Hepatocyte (in vitro differentiated cells): ENCODE results near the gene MROH2A.

Experiments used
- EZH2 ChIP-seq: fragments of 200-600 bp; sonication (generic); IDR thresholded peaks from 2 replicates; pipeline ENCODE4 v1.6.1; 2016; ENCODE audit warnings: antibody characterized with exemption, mild to moderate bottlenecking, borderline replicate concordance
- EZH2phosphoT487 ChIP-seq: fragments of 200-600 bp; sonication (generic); IDR thresholded peaks from one replicate; pipeline ENCODE4 v1.6.1; 2018; ENCODE audit warnings: antibody characterized with exemption, mild to moderate bottlenecking, low read depth, moderate library complexity; ENCODE audit not compliant: unreplicated experiment, severe bottlenecking
- TF ChIP-seq, protein P1 (sequence below): fragments of 200-600 bp; sonication (generic); IDR thresholded peaks from 2 replicates; pipeline ENCODE4 v1.5.1; 2016; ENCODE audit warnings: antibody characterized with exemption, mild to moderate bottlenecking; ENCODE audit not compliant: poor library complexity

DNA sequence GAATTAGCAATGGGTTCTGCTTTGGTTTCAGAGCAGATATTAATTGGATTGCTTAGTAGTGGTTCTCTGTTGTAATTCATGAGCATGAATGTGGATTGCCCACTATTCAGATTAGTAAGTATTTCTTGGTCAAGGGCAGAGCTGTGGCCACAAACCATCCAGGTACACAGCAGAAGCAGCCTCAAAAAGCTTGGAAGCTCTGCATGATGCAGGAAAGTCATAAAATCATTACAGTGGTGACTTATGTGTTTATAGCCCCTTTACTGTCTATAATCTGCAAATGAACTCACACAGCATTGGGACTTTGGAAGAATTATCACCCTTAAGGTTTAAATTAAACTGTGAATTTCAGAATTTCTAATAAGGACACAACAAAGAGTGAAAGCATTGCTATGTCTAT lies 20.0 kb upstream of the MROH2A start:
- TF ChIP-seq, protein P1, sequence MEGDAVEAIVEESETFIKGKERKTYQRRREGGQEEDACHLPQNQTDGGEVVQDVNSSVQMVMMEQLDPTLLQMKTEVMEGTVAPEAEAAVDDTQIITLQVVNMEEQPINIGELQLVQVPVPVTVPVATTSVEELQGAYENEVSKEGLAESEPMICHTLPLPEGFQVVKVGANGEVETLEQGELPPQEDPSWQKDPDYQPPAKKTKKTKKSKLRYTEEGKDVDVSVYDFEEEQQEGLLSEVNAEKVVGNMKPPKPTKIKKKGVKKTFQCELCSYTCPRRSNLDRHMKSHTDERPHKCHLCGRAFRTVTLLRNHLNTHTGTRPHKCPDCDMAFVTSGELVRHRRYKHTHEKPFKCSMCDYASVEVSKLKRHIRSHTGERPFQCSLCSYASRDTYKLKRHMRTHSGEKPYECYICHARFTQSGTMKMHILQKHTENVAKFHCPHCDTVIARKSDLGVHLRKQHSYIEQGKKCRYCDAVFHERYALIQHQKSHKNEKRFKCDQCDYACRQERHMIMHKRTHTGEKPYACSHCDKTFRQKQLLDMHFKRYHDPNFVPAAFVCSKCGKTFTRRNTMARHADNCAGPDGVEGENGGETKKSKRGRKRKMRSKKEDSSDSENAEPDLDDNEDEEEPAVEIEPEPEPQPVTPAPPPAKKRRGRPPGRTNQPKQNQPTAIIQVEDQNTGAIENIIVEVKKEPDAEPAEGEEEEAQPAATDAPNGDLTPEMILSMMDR: no peak
- TF ChIP-seq EZH2phosphoT487: no peak
- TF ChIP-seq EZH2: no peak
